Pulmonary artery endothelial cell (primary cell): Measurements from ENCODE around the gene ZCCHC8. TPM values are rescaled to one million over a fixed set of nuclear protein-coding genes. Genes with fewer than 3 reads are reported as not detected.
"Not testable (repeated sequence)": the region's sequence is repeated elsewhere in the genome, so short reads cannot be mapped to it uniquely, and the experiment has no call there.

ENCODE experiments used
- DNase-seq: peaks from one replicate; pipeline ENCODE4 v3.0.0-alpha.2; 2011; ENCODE audit warnings: low read depth, low spot score
- total RNA-seq: library from RNA; depleted of rRNA; stranded (reverse); fragments of >200 nt; gene quantifications from 2 replicates; pipeline ENCODE4 v1.2.3, GENCODE V29; 2014

The ZCCHC8 gene
- total RNA-seq, 1 donor from 2014 or later: 11.3 TPM

- no peak for DNase-seq
These were observed 27.0 kb downstream of the ZCCHC8 start for GRCh38 chr12:122473543-122474323.

GRCh38 chr12:122471324-122472226 is 29.2 kb downstream of the ZCCHC8 start:
- peak; percentile 39 for DNase-seq

GRCh38 chr12:122470576-122470975 is 30.2 kb downstream of the ZCCHC8 start:
- not testable (repeated sequence) for DNase-seq

GRCh38 chr12:122469856-122470255 is 30.9 kb downstream of the ZCCHC8 start:
- not testable (repeated sequence) for DNase-seq

- DNase-seq: no peak
These were observed 32.7 kb downstream of the ZCCHC8 start for GRCh38 chr12:122467983-122468382.

- DNase-seq: peak; percentile 78
These were observed 36.3 kb downstream of the ZCCHC8 start for GRCh38 chr12:122464317-122465042.

- DNase-seq: no peak
These were observed 40.1 kb downstream of the ZCCHC8 start for GRCh38 chr12:122460641-122461040.

GRCh38 chr12:122460061-122460460 is 40.7 kb downstream of the ZCCHC8 start:
- no peak for DNase-seq

GRCh38 chr12:122459211-122459610 is 41.5 kb downstream of the ZCCHC8 start:
- DNase-seq: no peak

GRCh38 chr12:122458105-122459035 is 42.4 kb downstream of the ZCCHC8 start:
- no peak for DNase-seq

- no peak for DNase-seq
These were observed 43.1 kb downstream of the ZCCHC8 start for GRCh38 chr12:122457627-122458026.

- no peak for DNase-seq
These were observed 46.0 kb downstream of the ZCCHC8 start for GRCh38 chr12:122454739-122455138.

GRCh38 chr12:122454250-122454721 is 46.4 kb downstream of the ZCCHC8 start:
- no peak for DNase-seq

GRCh38 chr12:122452701-122453285 is 47.9 kb downstream of the ZCCHC8 start:
- DNase-seq: no peak

- no peak for DNase-seq
These were observed 51.4 kb downstream of the ZCCHC8 start for GRCh38 chr12:122449317-122449716.

GRCh38 chr12:122447825-122448224 is 52.9 kb downstream of the ZCCHC8 start:
- not testable (repeated sequence) for DNase-seq

GRCh38 chr12:122446390-122446789 is 54.3 kb downstream of the ZCCHC8 start:
- not testable (repeated sequence) for DNase-seq

- DNase-seq: not testable (repeated sequence)
These were observed 56.7 kb downstream of the ZCCHC8 start for GRCh38 chr12:122444071-122444470.

GRCh38 chr12:122438822-122439221 is 61.9 kb downstream of the ZCCHC8 start:
- DNase-seq: not testable (repeated sequence)

- no peak for DNase-seq
These were observed 63.0 kb downstream of the ZCCHC8 start for GRCh38 chr12:122437656-122438121.
